Motor neuron (in vitro differentiated cells): ENCODE results near the gene RPL31. TPM values are rescaled to one million over a fixed set of nuclear protein-coding genes. Genes with fewer than 3 reads are reported as not detected.

ENCODE experiments used
- ATAC-seq, 8 experiments: fragments of 200-7000 bp; cut with Tn5 transposase; replicated peaks in 6 of 8; 2 replicates each; pipeline ENCODE4 v1.8.0; 2021; ENCODE audit warnings: mild to moderate bottlenecking in 8 of 8, moderate library complexity in 8 of 8
- H3K27ac ChIP-seq, 2 donors: fragments of 250-450 bp; sonication (Bioruptor Pico); 2 replicates each; pipeline ENCODE4 v1.9.0; 2021; ENCODE audit warnings: antibody characterized with exemption in 2 of 2, mild to moderate bottlenecking in 2 of 2, moderate library complexity in 1 of 2
- H3K4me1 ChIP-seq, 2 donors: fragments of 250-450 bp; sonication (Bioruptor Pico); replicated peaks in 1 of 2; 2 replicates each; pipeline ENCODE4 v1.6.1; 2021; ENCODE audit warnings: antibody characterized with exemption in 2 of 2, mild to moderate bottlenecking in 2 of 2, moderate library complexity in 1 of 2
- H3K4me3 ChIP-seq, 5 donors: fragments of 250-450 bp; sonication (Bioruptor Pico); 2 replicates each; pipeline ENCODE4 v1.9.0; 2021; ENCODE audit warnings: antibody characterized with exemption in 5 of 5, mild to moderate bottlenecking in 5 of 5, moderate library complexity in 4 of 5
- WGBS, 10 experiments: fragments of 450-650 bp; shearing (Covaris generic); methylation state at CpG; one replicate each; pipeline ENCODE4 v1.0.0; 2022; 5-methylcytosine and 5-hydroxymethylcytosine counted together
- in situ Hi-C, 9 experiments: fragments of 400-800 bp; cut with MboI; loops; one replicate each; pipeline ENCODE4 v1.15.0; 2021; ENCODE audit warnings: low sequenced_read_pairs in 9 of 9, low pct_unique_long_range_greater_than_20kb in 2 of 9; ENCODE audit not compliant: unreplicated experiment in 9 of 9
- total RNA-seq, 8 experiments: library from RNA; unstranded; fragments of 300-600 nt; gene quantifications; 2 replicates each; pipeline versions ENCODE4 v1.2.3 to v1.2.4, GENCODE V29; 2022

The RPL31 gene
- total RNA-seq, 8 experiments from 2014 or later: 1,777 to 4,126 (median 2,476) TPM

- in situ Hi-C loops: loop anchor here in 8 of 9 experiments (10.0 to 25.0 kb wide), 4 partner anchors 253 to 385 kb away; no protein-coding TSS in a partner anchor
- Histone ChIP-seq H3K4me3 (no peak overlapping the region), H3K27ac (no peak overlapping the region)
These were observed 11.9 kb upstream of the RPL31 start for GRCh38 chr2:100990166-100990565.

GRCh38 chr2:100990650-100991403 is 11.3 kb upstream of the RPL31 start:
- Histone ChIP-seq H3K4me1 (no peaks in the 10 kb centered on the region), H3K27ac (no peak overlapping the region), H3K4me3 (no peak overlapping the region)
- in situ Hi-C loops: loop anchor here in 8 of 9 experiments (10.0 to 25.0 kb wide), 4 partner anchors 254 to 386 kb away; no protein-coding TSS in a partner anchor
- no peak for ATAC-seq
- WGBS, 10 experiments: 70 to 100% (median 93%) methylated on average over 1 to 12 of the region's 24 CpGs; no CpG with 5 or more reads in 3 of the 10 experiments

More at GRCh38 chr2:100990166-100990565, 11.9 kb upstream of the RPL31 start:
- H3K4me1 ChIP-seq: no peaks in the 10 kb centered on the region
- ATAC-seq: no peak
- 60 to 100% (median 88%) methylated on average over 1 to 6 of the region's 9 CpGs; no CpG with 5 or more reads in 4 of the 10 experiments for WGBS, 10 experiments

- H3K4me1 ChIP-seq: no peaks in the 10 kb centered on the region
- in situ Hi-C loops: loop anchor here in 8 of 9 experiments (10.0 to 25.0 kb wide), 4 partner anchors 254 to 387 kb away; no protein-coding TSS in a partner anchor
- no peak for ATAC-seq
- 56 to 100% (median 92%) methylated on average over 1 to 2 of the region's 5 CpGs; no CpG with 5 or more reads in 3 of the 10 experiments for WGBS, 10 experiments
- no peak overlapping the region for H3K4me3 ChIP-seq
- no peak overlapping the region for H3K27ac ChIP-seq
These were observed 10.7 kb upstream of the RPL31 start for GRCh38 chr2:100991404-100991773.

GRCh38 chr2:100992262-100992661 is 9.8 kb upstream of the RPL31 start:
- ATAC-seq: no peak
- Histone ChIP-seq H3K27ac (no peak overlapping the region), H3K4me1 (no peaks in the 10 kb centered on the region), H3K4me3 (no peak overlapping the region)
- in situ Hi-C loops: loop anchor here in 8 of 9 experiments (10.0 to 25.0 kb wide), 4 partner anchors 255 to 387 kb away; no protein-coding TSS in a partner anchor
- WGBS, 10 experiments: 67 to 100% (median 87%) methylated on average over 2 to 5 of the region's 6 CpGs; no CpG with 5 or more reads in 6 of the 10 experiments

GRCh38 chr2:100993294-100993693 is 8.8 kb upstream of the RPL31 start:
- in situ Hi-C loops: loop anchor here in 8 of 9 experiments (10.0 to 25.0 kb wide), 4 partner anchors 256 to 388 kb away; no protein-coding TSS in a partner anchor

GRCh38 chr2:100995309-100996075 is 6.6 kb upstream of the RPL31 start:
- Histone ChIP-seq H3K4me3 (no peak overlapping the region), H3K4me1 (no peaks in the 10 kb centered on the region), H3K27ac (no peak overlapping the region)
- 80 to 100% (median 92%) methylated on average over 1 to 15 of the region's 28 CpGs; no CpG with 5 or more reads in 2 of the 10 experiments for WGBS, 10 experiments
- no peak for ATAC-seq
- in situ Hi-C loops: loop anchor here in 8 of 9 experiments (10.0 to 25.0 kb wide), 4 partner anchors 258 to 391 kb away; no protein-coding TSS in a partner anchor

More at GRCh38 chr2:100993294-100993693, 8.8 kb upstream of the RPL31 start:
- Histone ChIP-seq H3K27ac (no peak overlapping the region), H3K4me1 (no peaks in the 10 kb centered on the region), H3K4me3 (no peak overlapping the region)
- 50 to 100% (median 89%) methylated on average over 2 to 11 of the region's 17 CpGs; no CpG with 5 or more reads in 4 of the 10 experiments for WGBS, 10 experiments
- ATAC-seq: no peak

GRCh38 chr2:100997509-100998234 is 4.4 kb upstream of the RPL31 start:
- no peak for ATAC-seq
- Histone ChIP-seq H3K4me1 (peaks cover 5 to 8% of the 10 kb centered on the region in 2 donors), H3K27ac (no peak overlapping the region), H3K4me3 (no peak overlapping the region)
- WGBS, 10 experiments: 50 to 100% (median 76%) methylated on average over 1 to 5 of the region's 5 CpGs; no CpG with 5 or more reads in 1 of the 10 experiments
- in situ Hi-C loops: loop anchor here in 8 of 9 experiments (10.0 to 25.0 kb wide), 4 partner anchors 260 to 393 kb away; no protein-coding TSS in a partner anchor

GRCh38 chr2:100998235-100998573 is 3.9 kb upstream of the RPL31 start:
- ATAC-seq: no peak
- Histone ChIP-seq H3K4me3 (no peak overlapping the region), H3K27ac (no peak overlapping the region), H3K4me1 (peaks cover 5 to 8% of the 10 kb centered on the region in 2 donors)
- WGBS, 10 experiments: 14 to 96% (median 87%) methylated on average over 2 to 6 of the region's 6 CpGs
- in situ Hi-C loops: loop anchor here in 8 of 9 experiments (10.0 to 25.0 kb wide), 4 partner anchors 261 to 393 kb away; no protein-coding TSS in a partner anchor

GRCh38 chr2:100999995-101000394 is 2.1 kb upstream of the RPL31 start:
- peaks cover 14% of the 10 kb centered on the region in 2 donors for H3K4me1 ChIP-seq
- WGBS, 10 experiments: 55 to 100% (median 89%) methylated on average over 2 of the region's 2 CpGs; no CpG with 5 or more reads in 5 of the 10 experiments
- ATAC-seq: no peak
- no peak overlapping the region for H3K4me3 ChIP-seq
- in situ Hi-C loops: loop anchor here (10.0 to 25.0 kb wide), 7 partner anchors 162 to 395 kb away; partner anchors contain the start of genes CNOT11 (in 1 of the 9) and TBC1D8 (in 1 of the 9)
- no peak overlapping the region for H3K27ac ChIP-seq

GRCh38 chr2:101002562-101003277 is 631 bp downstream of the RPL31 start:
- Histone ChIP-seq H3K27ac (peak overlapping the region; percentile 72 to 92), H3K4me3 (peak overlapping the region; percentile 58 to 96 (median 69)), H3K4me1 (peaks cover 14% of the 10 kb centered on the region in 2 donors)
- 0 to 5% (median 0%) methylated on average over 3 to 18 of the region's 26 CpGs; no CpG with 5 or more reads in 1 of the 10 experiments for WGBS, 10 experiments
- ATAC-seq: peak in 2 of 8 experiments; percentile 4 to 5
- in situ Hi-C loops: loop anchor here in 3 of 9 experiments (25.0 kb wide), 3 partner anchors 160 to 260 kb away; partner anchors contain the start of genes CNOT11 (in 1 of the 3) and TBC1D8 (in 1 of the 3)

GRCh38 chr2:101003278-101003775 is 1.2 kb downstream of the RPL31 start:
- H3K27ac ChIP-seq: peak overlapping the region in 1 of 2 donors; percentile 92
- WGBS, 10 experiments: 3 to 80% (median 21%) methylated on average over 1 to 8 of the region's 12 CpGs

More at GRCh38 chr2:101003278-101003775, 1.2 kb downstream of the RPL31 start:
- in situ Hi-C loops: loop anchor here in 3 of 9 experiments (25.0 kb wide), 3 partner anchors 159 to 259 kb away; partner anchors contain the start of genes CNOT11 (in 1 of the 3) and TBC1D8 (in 1 of the 3)
- peaks cover 14% of the 10 kb centered on the region in 2 donors for H3K4me1 ChIP-seq
- no peak for ATAC-seq
- H3K4me3 ChIP-seq: peak overlapping the region; percentile 58 to 96 (median 69)
